GM23248 (cell line): ENCODE results near the gene SLC25A22. TPM values are rescaled to one million over a fixed set of nuclear protein-coding genes. Genes with fewer than 3 reads are reported as not detected.

Experiments
- DNase-seq: peaks from one replicate; pipeline ENCODE4 v3.0.0-alpha.2; 2015
- H2AFZ ChIP-seq: fragments of 200-600 bp; sonication (generic); 2 replicates; pipeline ENCODE4 v1.6.1; 2016; ENCODE audit warnings: antibody characterized with exemption
- H3F3A ChIP-seq: fragments of 200-600 bp; sonication (generic); 2 replicates; pipeline ENCODE4 v1.6.1; 2016; ENCODE audit warnings: mild to moderate bottlenecking, antibody characterized with exemption, mixed run types; ENCODE audit not compliant: insufficient read depth
- H3K27ac ChIP-seq: fragments of 200-600 bp; sonication (generic); 2 replicates; pipeline ENCODE4 v1.5.1; 2016; ENCODE audit warnings: mild to moderate bottlenecking
- H3K27me3 ChIP-seq: fragments of 200-600 bp; sonication (generic); replicated peaks from 2 replicates; pipeline ENCODE4 v1.6.1; 2016; ENCODE audit warnings: mild to moderate bottlenecking; ENCODE audit not compliant: insufficient read depth
- H3K36me3 ChIP-seq: fragments of 200-600 bp; sonication (generic); 2 replicates; pipeline ENCODE4 v1.6.1; 2016; ENCODE audit warnings: low read depth, mild to moderate bottlenecking
- H3K4me1 ChIP-seq: fragments of 200-600 bp; sonication (generic); 2 replicates; pipeline ENCODE4 v1.6.1; 2016; ENCODE audit warnings: mild to moderate bottlenecking; ENCODE audit not compliant: insufficient read depth
- H3K4me2 ChIP-seq: fragments of 200-600 bp; sonication (generic); one replicate; pipeline ENCODE4 v1.6.1; 2016; ENCODE audit warnings: mild to moderate bottlenecking; ENCODE audit not compliant: unreplicated experiment
- H3K4me3 ChIP-seq: fragments of 200-600 bp; sonication (generic); 2 replicates; pipeline ENCODE4 v1.5.1; 2016; ENCODE audit warnings: mild to moderate bottlenecking
- H3K79me2 ChIP-seq: fragments of 200-600 bp; sonication (generic); 2 replicates; pipeline ENCODE4 v1.6.1; 2016; ENCODE audit warnings: mild to moderate bottlenecking; ENCODE audit not compliant: insufficient read depth
- H3K9ac ChIP-seq: fragments of 200-600 bp; sonication (generic); 2 replicates; pipeline ENCODE4 v1.6.1; 2016; ENCODE audit warnings: mild to moderate bottlenecking
- H3K9me2 ChIP-seq: fragments of 200-600 bp; sonication (generic); 2 replicates; pipeline ENCODE4 v1.6.1; 2016; ENCODE audit warnings: mixed run types, mild to moderate bottlenecking, moderate library complexity; ENCODE audit not compliant: insufficient read depth
- H3K9me3 ChIP-seq: fragments of 200-600 bp; sonication (generic); one replicate; pipeline ENCODE4 v1.6.1; 2017; ENCODE audit warnings: low read depth
- H4K20me1 ChIP-seq: fragments of 200-600 bp; sonication (generic); 2 replicates; pipeline ENCODE4 v1.6.0; 2016; ENCODE audit not compliant: insufficient read depth
- EZH2 ChIP-seq: fragments of 200-600 bp; sonication (generic); IDR thresholded peaks from 2 replicates; pipeline ENCODE4 v1.6.1; 2018; ENCODE audit warnings: antibody characterized with exemption, mild to moderate bottlenecking; ENCODE audit not compliant: insufficient read depth, poor library complexity, severe bottlenecking
- EZH2phosphoT487 ChIP-seq: fragments of 200-600 bp; sonication (generic); IDR thresholded peaks from 2 replicates; pipeline ENCODE4 v1.6.1; 2018; ENCODE audit warnings: antibody characterized with exemption, moderate library complexity, mild to moderate bottlenecking, low read depth; ENCODE audit not compliant: insufficient read depth
- WGBS, 2 experiments: methylation state at CpG; one replicate each; pipeline ENCODE4 v1.1.6; 2015 to 2017; ENCODE audit warnings: low lambda C conversion rate in 2 of 2, low coverage in 1 of 2; ENCODE audit errors: missing lambda C conversion rate in 2 of 2; 5-methylcytosine and 5-hydroxymethylcytosine counted together
- in situ Hi-C: fragments of 300-500 bp; cut with MboI; formaldehyde crosslinking; loops from 2 replicates; pipeline ENCODE4 v1.15.0; 2020
- polyA plus RNA-seq: library from polyadenylated mRNA; unstranded; fragments of >200 nt; fragmentation: Nextera tagmentation; extraction: Ambion mirVana; gene quantifications from 2 replicates; pipeline ENCODE4 v1.2.1, GENCODE V29; 2016
- total RNA-seq: library from RNA; depleted of rRNA; stranded (reverse); fragments of >200 nt; shearing (Covaris generic); gene quantifications from 2 replicates; pipeline ENCODE4 v1.2.3, GENCODE V29; 2014; rRNA removed

Gene SLC25A22
- 10.5 and 13.9 TPM in 2 replicates for total RNA-seq
- polyA plus RNA-seq: 18.7 and 19.4 TPM in 2 replicates

DNA sequence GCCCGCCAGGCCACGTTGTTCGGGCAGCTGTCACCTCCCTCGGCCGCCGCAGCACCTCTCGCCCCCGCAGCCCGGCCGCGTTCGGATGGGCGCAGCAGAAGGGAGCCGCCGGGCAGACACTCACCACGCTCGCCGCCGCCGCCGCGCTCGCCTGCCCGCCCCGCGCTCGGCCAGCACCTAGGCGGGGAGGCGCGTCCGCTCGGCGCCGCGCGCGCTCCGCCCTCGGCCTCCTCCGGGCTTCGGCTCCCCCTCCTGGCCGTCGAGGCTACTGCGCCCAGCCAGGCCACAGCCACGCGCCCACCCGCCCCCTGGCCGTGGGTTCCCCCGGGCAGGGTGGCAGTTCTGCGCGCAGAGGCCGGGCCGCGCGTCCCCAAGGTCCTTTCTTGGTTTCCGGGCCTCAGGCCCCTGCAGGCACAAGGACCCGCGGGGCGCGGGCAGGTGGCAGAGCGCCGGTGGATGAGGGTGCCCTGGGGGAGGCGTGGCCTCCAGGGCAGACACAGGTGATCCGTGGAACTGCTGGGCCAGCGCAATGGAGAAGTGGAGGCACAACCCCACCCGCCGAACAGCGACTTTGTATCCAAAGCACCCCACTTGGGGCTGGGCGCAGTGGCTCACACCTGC lies at the start of gene SLC25A22:
Gene SLC25A22, minus strand, starts transcription at position 189 of the 621 bp plus-strand sequence. CDS start 3,275 bp downstream, outside the sequence.
- Histone ChIP-seq H3F3A (peaks cover 4% of the 10 kb centered on the region; the same call in 1 of the 2 replicates), H4K20me1 (no peaks in the 10 kb centered on the region), H2AFZ (peak within 1 kb of the TSS; percentile 75), H3K9me3 (no peaks in the 10 kb centered on the region), H3K4me2 (peak within 1 kb of the TSS; percentile 84), H3K79me2 (peaks cover 12% of the 10 kb centered on the region), H3K27ac (peak within 1 kb of the TSS; percentile 86), H3K36me3 (no peaks in the 10 kb centered on the region; the same call in 1 of the 2 replicates), H3K9ac (peak within 1 kb of the TSS; percentile 85), H3K4me1 (peaks cover 6% of the 10 kb centered on the region), H3K4me3 (peak within 1 kb of the TSS; percentile 82), H3K9me2 (no peaks in the 10 kb centered on the region), H3K27me3 (no peaks in the 10 kb centered on the region)
- TF ChIP-seq EZH2 (no peak), EZH2phosphoT487 (no peak)
- WGBS, 2 experiments: 5 to 11% methylated on average over 27 to 56 of the region's 69 CpGs
- peak; percentile 94 for DNase-seq
- in situ Hi-C loops: no loop called here

DNA sequence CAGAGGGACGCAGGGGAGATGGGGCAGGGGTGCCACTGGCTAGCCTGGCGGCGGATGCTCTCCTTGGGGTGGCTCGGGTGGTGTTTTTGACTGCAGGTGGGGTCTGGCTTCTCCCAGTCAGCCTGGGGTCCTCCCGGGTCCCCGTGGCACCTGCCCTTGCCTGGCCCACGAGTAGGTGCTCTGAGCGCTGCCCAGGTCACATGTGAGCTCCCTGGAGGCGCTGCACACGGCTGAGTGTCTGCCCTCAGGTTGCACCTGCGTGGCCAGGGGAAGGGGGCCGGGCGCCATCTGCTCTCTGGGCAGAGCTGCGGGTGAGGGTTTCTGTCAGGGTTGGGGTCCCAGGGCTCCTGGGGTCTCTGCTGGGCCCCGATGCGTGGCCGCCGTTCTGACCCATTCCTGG lies 49.8 kb upstream of the SLC25A22 start:
- no peaks in the 10 kb centered on the region for H4K20me1 ChIP-seq
- no peak for DNase-seq
- no peak overlapping the region for H3K27ac ChIP-seq
- no peaks in the 10 kb centered on the region for H3K36me3 ChIP-seq
- H3K9ac ChIP-seq: no peak overlapping the region
- no peaks in the 10 kb centered on the region for H3K9me2 ChIP-seq
- H2AFZ ChIP-seq: no peak overlapping the region
- no peaks in the 10 kb centered on the region for H3K9me3 ChIP-seq
- H3K4me3 ChIP-seq: no peak overlapping the region
- H3K79me2 ChIP-seq: peaks cover 39% of the 10 kb centered on the region
- in situ Hi-C loops: no loop called here
- peaks cover 19% of the 10 kb centered on the region for H3K4me1 ChIP-seq
- 76 to 86% methylated on average over 10 to 18 of the region's 18 CpGs for WGBS, 2 experiments
- no peaks in the 10 kb centered on the region for H3F3A ChIP-seq
- H3K4me2 ChIP-seq: no peak overlapping the region
- TF ChIP-seq EZH2 (no peak), EZH2phosphoT487 (no peak)
- H3K27me3 ChIP-seq: no peaks in the 10 kb centered on the region

DNA sequence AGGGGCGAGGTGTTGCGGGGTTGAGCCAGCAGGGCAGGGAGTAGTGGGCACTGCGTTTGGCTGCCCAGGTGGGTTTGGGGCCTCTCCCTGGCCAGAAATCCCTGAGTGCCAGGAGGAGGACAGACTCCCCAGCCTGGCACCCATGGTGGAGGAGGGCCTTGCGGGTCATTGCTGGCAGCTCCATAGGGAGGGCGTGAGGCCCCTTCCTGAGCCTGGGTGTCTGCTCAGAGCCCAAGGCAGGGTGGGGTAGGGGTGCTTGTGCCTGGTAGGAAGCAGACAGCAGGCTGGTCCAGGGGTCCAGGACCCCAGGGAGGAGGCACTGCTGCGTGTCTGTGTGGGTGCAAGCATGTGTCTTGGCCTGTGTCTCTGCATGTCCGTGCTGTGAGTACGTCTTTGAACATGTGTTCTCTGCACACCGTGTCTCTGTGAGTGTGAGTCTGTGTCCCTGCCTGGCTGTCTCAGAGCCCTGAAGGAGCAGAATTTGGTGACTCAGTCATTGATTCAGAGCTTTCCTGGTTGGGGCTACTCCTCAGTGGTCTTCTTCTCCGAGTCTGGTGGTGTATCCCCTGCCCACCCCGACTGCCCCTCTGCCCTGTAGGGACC lies 48.5 kb upstream of the SLC25A22 start:
- no peaks in the 10 kb centered on the region for H4K20me1 ChIP-seq
- H3F3A ChIP-seq: no peaks in the 10 kb centered on the region
- no peaks in the 10 kb centered on the region for H3K9me3 ChIP-seq
- H3K79me2 ChIP-seq: peaks cover 40% of the 10 kb centered on the region
- peak overlapping the region; percentile 96 for H3K9ac ChIP-seq
- H3K36me3 ChIP-seq: no peaks in the 10 kb centered on the region
- WGBS, 2 experiments: 51 to 56% methylated on average over 10 to 11 of the region's 11 CpGs
- DNase-seq: peak; percentile 86
- H3K4me1 ChIP-seq: peaks cover 19% of the 10 kb centered on the region
- peak overlapping the region; percentile 29 for H3K4me2 ChIP-seq
- no peak for TF ChIP-seq EZH2
- TF ChIP-seq EZH2phosphoT487: no peak
- in situ Hi-C loops: no loop called here
- no peaks in the 10 kb centered on the region for H3K9me2 ChIP-seq
- H3K27me3 ChIP-seq: no peaks in the 10 kb centered on the region
- peak overlapping the region; percentile 89 for H3K27ac ChIP-seq
- H2AFZ ChIP-seq: no peak overlapping the region
- H3K4me3 ChIP-seq: no peak overlapping the region

DNA sequence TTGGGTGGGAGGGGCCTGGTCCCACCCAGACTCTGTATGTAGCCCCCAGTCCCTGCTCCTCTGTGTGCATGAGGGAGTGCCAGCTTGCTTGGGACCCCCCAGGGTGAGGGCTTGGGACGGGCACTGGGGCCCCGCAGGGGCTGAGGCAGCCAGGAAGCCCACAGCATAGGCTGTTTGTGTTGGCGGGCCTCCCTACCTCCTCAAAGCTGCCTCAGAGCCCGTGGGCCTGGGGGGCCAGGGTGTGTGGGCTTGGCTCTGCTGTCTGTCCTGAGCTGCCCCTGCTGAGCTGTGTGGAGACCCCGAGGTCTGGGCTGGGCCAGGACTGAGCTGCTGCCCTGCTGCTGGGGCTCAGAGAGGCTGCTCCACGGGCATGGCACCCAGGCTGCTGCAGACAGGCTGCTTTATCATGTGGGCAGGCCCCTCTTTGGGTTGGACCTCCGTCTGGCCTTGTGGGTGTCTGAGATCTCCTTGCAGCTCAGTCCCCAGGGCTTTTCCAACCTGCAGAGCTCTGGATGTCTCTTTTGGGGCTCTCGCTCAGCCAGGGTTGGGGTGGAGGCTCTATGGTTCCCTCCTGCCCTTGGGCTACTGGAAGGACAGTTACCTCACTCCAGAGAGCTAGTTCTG lies 47.9 kb upstream of the SLC25A22 start:
- Histone ChIP-seq H3K9me3 (no peaks in the 10 kb centered on the region), H3K9ac (peak overlapping the region; percentile 96), H3F3A (0 out of 2 replicates have a peak, but pooled peaks cover under 1% of the 10 kb centered on the region), H3K9me2 (no peaks in the 10 kb centered on the region), H3K79me2 (peaks cover 46% of the 10 kb centered on the region), H2AFZ (no peak overlapping the region), H3K27me3 (no peaks in the 10 kb centered on the region), H3K4me1 (peaks cover 19% of the 10 kb centered on the region), H3K27ac (peak overlapping the region; percentile 89), H3K36me3 (no peaks in the 10 kb centered on the region; the same call in 1 of the 2 replicates), H3K4me2 (peak overlapping the region; percentile 29), H4K20me1 (no peaks in the 10 kb centered on the region), H3K4me3 (peak overlapping the region; percentile 84; the same call in 1 of the 2 replicates)
- peak; percentile 45 for DNase-seq
- TF ChIP-seq EZH2 (no peak), EZH2phosphoT487 (no peak)
- in situ Hi-C loops: no loop called here
- WGBS, 2 experiments: 53 to 56% methylated on average over 8 of the region's 8 CpGs
